ENCODE results near the gene DACT2. TPM values are rescaled to one million over a fixed set of nuclear protein-coding genes. Genes with fewer than 3 reads are reported as not detected.
A peak's percentile ranks its signal among the peaks of the same experiment; 100 is the strongest.

The DACT2 gene
- total RNA-seq, 1 experiment from 2014 or later = not detected

GRCh38 chr6:168345896-168346754 lies 26.5 kb upstream of the DACT2 start:
- Histone ChIP-seq H3K36me3 (ENCODE audit: insufficient read depth, low read length) (no peaks in the 10 kb centered on the region), H3K9me2 (replicated peaks; ENCODE audit: insufficient read depth, low read length) (no peaks in the 10 kb centered on the region), H3K9ac (ENCODE audit: low read length) (no peak overlapping the region), H2AFZ (ENCODE audit: low read length) (no peak overlapping the region), H3K27me3 (ENCODE audit: low read length) (no peaks in the 10 kb centered on the region), H3K4me3 (ENCODE audit: low read length) (no peak overlapping the region), H3K79me2 (ENCODE audit: low read length) (no peaks in the 10 kb centered on the region), H3K27ac (ENCODE audit: low read length) (no peak overlapping the region), H3K4me1 (ENCODE audit: low read length) (no peaks in the 10 kb centered on the region), H3K9me3 (ENCODE audit: low read length) (no peaks in the 10 kb centered on the region), H4K20me1 (ENCODE audit: insufficient read depth, low read depth, low read length) (no peaks in the 10 kb centered on the region), H3K4me2 (ENCODE audit: low read depth, low read length, poor library complexity, severe bottlenecking) (no peak overlapping the region)
- DNase-seq = no peak

- no peak overlapping the region for H3K9ac ChIP-seq (ENCODE audit: low read length)
- no peak overlapping the region for H3K4me3 ChIP-seq (ENCODE audit: low read length)
- no peaks in the 10 kb centered on the region for H3K4me1 ChIP-seq (ENCODE audit: low read length)
- no peaks in the 10 kb centered on the region for H4K20me1 ChIP-seq (ENCODE audit: insufficient read depth, low read depth, low read length)
- no peak overlapping the region for H3K4me2 ChIP-seq (ENCODE audit: low read depth, low read length, poor library complexity, severe bottlenecking)
- DNase-seq = no peak
- H3K27ac ChIP-seq (ENCODE audit: low read length) = no peak overlapping the region
- H3K36me3 ChIP-seq (ENCODE audit: insufficient read depth, low read length) = no peaks in the 10 kb centered on the region
- H3K27me3 ChIP-seq (ENCODE audit: low read length) = no peaks in the 10 kb centered on the region
- no peak overlapping the region for H2AFZ ChIP-seq (ENCODE audit: low read length)
- H3K9me3 ChIP-seq (ENCODE audit: low read length) = no peaks in the 10 kb centered on the region
- H3K9me2 ChIP-seq (replicated peaks; ENCODE audit: insufficient read depth, low read length) = no peaks in the 10 kb centered on the region
- no peaks in the 10 kb centered on the region for H3K79me2 ChIP-seq (ENCODE audit: low read length)
Measured at GRCh38 chr6:168345266-168345665, 25.7 kb upstream of the DACT2 start.

- Histone ChIP-seq H3K9me3 (ENCODE audit: low read length) (no peaks in the 10 kb centered on the region), H3K4me2 (ENCODE audit: low read depth, low read length, poor library complexity, severe bottlenecking) (no peak overlapping the region), H3K27me3 (ENCODE audit: low read length) (no peaks in the 10 kb centered on the region), H3K9ac (ENCODE audit: low read length) (no peak overlapping the region), H3K79me2 (ENCODE audit: low read length) (no peaks in the 10 kb centered on the region), H3K9me2 (replicated peaks; ENCODE audit: insufficient read depth, low read length) (no peaks in the 10 kb centered on the region), H3K4me1 (ENCODE audit: low read length) (no peaks in the 10 kb centered on the region), H3K27ac (ENCODE audit: low read length) (no peak overlapping the region), H3K4me3 (ENCODE audit: low read length) (no peak overlapping the region), H2AFZ (ENCODE audit: low read length) (no peak overlapping the region), H4K20me1 (ENCODE audit: insufficient read depth, low read depth, low read length) (no peaks in the 10 kb centered on the region), H3K36me3 (ENCODE audit: insufficient read depth, low read length) (no peaks in the 10 kb centered on the region)
- no peak for DNase-seq
Measured at GRCh38 chr6:168344338-168344737, 24.8 kb upstream of the DACT2 start.

GRCh38 chr6:168343239-168344150 lies 23.9 kb upstream of the DACT2 start:
- no peak overlapping the region for H3K27ac ChIP-seq (ENCODE audit: low read length)
- H3K27me3 ChIP-seq (ENCODE audit: low read length) = no peaks in the 10 kb centered on the region
- H3K4me3 ChIP-seq (ENCODE audit: low read length) = no peak overlapping the region

GRCh38 chr6:168342636-168343035 lies 23.1 kb upstream of the DACT2 start:
- Histone ChIP-seq H3K9me2 (replicated peaks; ENCODE audit: insufficient read depth, low read length) (no peaks in the 10 kb centered on the region), H3K9ac (ENCODE audit: low read length) (no peak overlapping the region), H2AFZ (ENCODE audit: low read length) (no peak overlapping the region), H3K4me2 (ENCODE audit: low read depth, low read length, poor library complexity, severe bottlenecking) (no peak overlapping the region), H3K4me3 (ENCODE audit: low read length) (no peak overlapping the region), H3K9me3 (ENCODE audit: low read length) (no peaks in the 10 kb centered on the region), H4K20me1 (ENCODE audit: insufficient read depth, low read depth, low read length) (no peaks in the 10 kb centered on the region), H3K79me2 (ENCODE audit: low read length) (no peaks in the 10 kb centered on the region), H3K4me1 (ENCODE audit: low read length) (no peaks in the 10 kb centered on the region), H3K27ac (ENCODE audit: low read length) (no peak overlapping the region), H3K27me3 (ENCODE audit: low read length) (no peaks in the 10 kb centered on the region), H3K36me3 (ENCODE audit: insufficient read depth, low read length) (no peaks in the 10 kb centered on the region)
- no peak for DNase-seq

More at GRCh38 chr6:168343239-168344150, 23.9 kb upstream of the DACT2 start:
- Histone ChIP-seq H3K4me2 (ENCODE audit: low read depth, low read length, poor library complexity, severe bottlenecking) (no peak overlapping the region), H3K4me1 (ENCODE audit: low read length) (no peaks in the 10 kb centered on the region), H4K20me1 (ENCODE audit: insufficient read depth, low read depth, low read length) (no peaks in the 10 kb centered on the region), H3K36me3 (ENCODE audit: insufficient read depth, low read length) (no peaks in the 10 kb centered on the region), H3K9me2 (replicated peaks; ENCODE audit: insufficient read depth, low read length) (no peaks in the 10 kb centered on the region), H3K9ac (ENCODE audit: low read length) (no peak overlapping the region), H2AFZ (ENCODE audit: low read length) (no peak overlapping the region), H3K9me3 (ENCODE audit: low read length) (no peaks in the 10 kb centered on the region), H3K79me2 (ENCODE audit: low read length) (no peaks in the 10 kb centered on the region)
- peak; percentile 14 for DNase-seq

- H3K4me2 ChIP-seq (ENCODE audit: low read depth, low read length, poor library complexity, severe bottlenecking) = no peak overlapping the region
- no peak overlapping the region for H3K9ac ChIP-seq (ENCODE audit: low read length)
- no peaks in the 10 kb centered on the region for H4K20me1 ChIP-seq (ENCODE audit: insufficient read depth, low read depth, low read length)
- DNase-seq = no peak
- H3K9me2 ChIP-seq (replicated peaks; ENCODE audit: insufficient read depth, low read length) = no peaks in the 10 kb centered on the region
- no peaks in the 10 kb centered on the region for H3K36me3 ChIP-seq (ENCODE audit: insufficient read depth, low read length)
- no peaks in the 10 kb centered on the region for H3K9me3 ChIP-seq (ENCODE audit: low read length)
- H3K27me3 ChIP-seq (ENCODE audit: low read length) = no peaks in the 10 kb centered on the region
- no peaks in the 10 kb centered on the region for H3K4me1 ChIP-seq (ENCODE audit: low read length)
- H3K27ac ChIP-seq (ENCODE audit: low read length) = no peak overlapping the region
- no peak overlapping the region for H3K4me3 ChIP-seq (ENCODE audit: low read length)
- no peak overlapping the region for H2AFZ ChIP-seq (ENCODE audit: low read length)
- H3K79me2 ChIP-seq (ENCODE audit: low read length) = no peaks in the 10 kb centered on the region
Measured at GRCh38 chr6:168341280-168341900, 21.8 kb upstream of the DACT2 start.

- no peak for DNase-seq
- H3K36me3 ChIP-seq (ENCODE audit: insufficient read depth, low read length) = no peaks in the 10 kb centered on the region
- no peaks in the 10 kb centered on the region for H3K9me3 ChIP-seq (ENCODE audit: low read length)
- no peak overlapping the region for H3K4me3 ChIP-seq (ENCODE audit: low read length)
- no peaks in the 10 kb centered on the region for H3K27me3 ChIP-seq (ENCODE audit: low read length)
- H3K27ac ChIP-seq (ENCODE audit: low read length) = no peak overlapping the region
- H4K20me1 ChIP-seq (ENCODE audit: insufficient read depth, low read depth, low read length) = no peaks in the 10 kb centered on the region
- no peaks in the 10 kb centered on the region for H3K79me2 ChIP-seq (ENCODE audit: low read length)
- no peaks in the 10 kb centered on the region for H3K4me1 ChIP-seq (ENCODE audit: low read length)
- no peak overlapping the region for H3K9ac ChIP-seq (ENCODE audit: low read length)
- H2AFZ ChIP-seq (ENCODE audit: low read length) = no peak overlapping the region
- H3K9me2 ChIP-seq (replicated peaks; ENCODE audit: insufficient read depth, low read length) = no peaks in the 10 kb centered on the region
- no peak overlapping the region for H3K4me2 ChIP-seq (ENCODE audit: low read depth, low read length, poor library complexity, severe bottlenecking)
Measured at GRCh38 chr6:168340819-168341218, 21.2 kb upstream of the DACT2 start.

GRCh38 chr6:168338777-168339176 lies 19.2 kb upstream of the DACT2 start:
- H3K4me1 ChIP-seq (ENCODE audit: low read length) = no peaks in the 10 kb centered on the region
- no peaks in the 10 kb centered on the region for H3K79me2 ChIP-seq (ENCODE audit: low read length)
- H3K27ac ChIP-seq (ENCODE audit: low read length) = no peak overlapping the region
- no peaks in the 10 kb centered on the region for H3K9me3 ChIP-seq (ENCODE audit: low read length)
- H3K9me2 ChIP-seq (replicated peaks; ENCODE audit: insufficient read depth, low read length) = no peaks in the 10 kb centered on the region
- DNase-seq = no peak
- H3K9ac ChIP-seq (ENCODE audit: low read length) = no peak overlapping the region
- no peaks in the 10 kb centered on the region for H3K36me3 ChIP-seq (ENCODE audit: insufficient read depth, low read length)
- H4K20me1 ChIP-seq (ENCODE audit: insufficient read depth, low read depth, low read length) = no peaks in the 10 kb centered on the region
- no peaks in the 10 kb centered on the region for H3K27me3 ChIP-seq (ENCODE audit: low read length)
- no peak overlapping the region for H3K4me3 ChIP-seq (ENCODE audit: low read length)
- H2AFZ ChIP-seq (ENCODE audit: low read length) = no peak overlapping the region
- H3K4me2 ChIP-seq (ENCODE audit: low read depth, low read length, poor library complexity, severe bottlenecking) = no peak overlapping the region
